Right lobe of liver (tissue), 6 donors: ENCODE results near the gene SACM1L. TPM values are rescaled to one million over a fixed set of nuclear protein-coding genes. Genes with fewer than 3 reads are reported as not detected.

ENCODE experiments used
- ATAC-seq, 4 donors: fragments of 200-7000 bp; cut with Tn5 transposase; one replicate each; pipeline ENCODE4 v1.9.1; 2020; ENCODE audit warnings: mild to moderate bottlenecking in 4 of 4, moderate library complexity in 4 of 4
- DNase-seq, 3 donors: peaks; one replicate each; pipeline ENCODE4 v3.0.0-alpha.2; 2020
- H3K27ac ChIP-seq, 3 donors: fragments of 200-600 bp; one replicate each; pipeline ENCODE4 v1.8.0; 2022
- H3K27me3 ChIP-seq, 2 donors: fragments of 200-600 bp; one replicate each; pipeline ENCODE4 v1.8.0; 2022
- H3K36me3 ChIP-seq, 4 donors: fragments of 200-600 bp; sonication (generic) in 1 of 4; one replicate each; pipeline versions ENCODE4 v1.5.1 to v1.8.0; 2017 to 2022; ENCODE audit warnings: control low read depth in 1 of 4
- H3K4me1 ChIP-seq, 4 donors: fragments of 200-600 bp; sonication (generic) in 1 of 4; one replicate each; pipeline versions ENCODE4 v1.5.1 to v1.8.0; 2017 to 2022; ENCODE audit warnings: control low read depth in 1 of 4
- H3K4me3 ChIP-seq, 3 donors: fragments of 200-600 bp; one replicate each; pipeline ENCODE4 v1.8.0; 2022
- H3K9me3 ChIP-seq, 4 donors: fragments of 200-600 bp; sonication (generic) in 1 of 4; one replicate each; pipeline versions ENCODE4 v1.5.1 to v1.8.0; 2017 to 2022; ENCODE audit warnings: control low read depth in 1 of 4
- CTCF ChIP-seq, 4 donors: fragments of 200-600 bp in 3 of 4; fragments of 450-650 bp in 1 of 4; IDR thresholded peaks; one replicate each; pipeline versions ENCODE4 v1.5.1 to v1.8.0; 2016 to 2022; ENCODE audit warnings: antibody characterized with exemption in 4 of 4, mild to moderate bottlenecking in 2 of 4
- POLR2A ChIP-seq: fragments of 450-650 bp; IDR thresholded peaks from one replicate; pipeline ENCODE4 v1.6.1; 2017; ENCODE audit warnings: antibody characterized with exemption, mild to moderate bottlenecking
- WGBS: methylation state at CpG from one replicate; pipeline ENCODE4 v1.1.6; 2018; ENCODE audit warnings: low coverage, low lambda C conversion rate; ENCODE audit not compliant: insufficient coverage; ENCODE audit errors: missing lambda C conversion rate; 5-methylcytosine and 5-hydroxymethylcytosine counted together
- intact Hi-C, 2 donors: fragments of 100-400 bp; cut with DNase I; formaldehyde crosslinking; loops; one replicate each; pipeline versions ENCODE4 v1.11.2 to v1.14.1; 2022
- total RNA-seq, 6 experiments: library from RNA; depleted of rRNA in 2 of 6; stranded (reverse); fragments of >200 nt in 2 of 6; fragmentation: NEBNext Ultra II Directional in 3 of 6; extraction: Animal tissue kit (Norgen Biotek cat#: 25700) in 3 of 6; gene quantifications; one replicate each; pipeline versions ENCODE4 v1.1.0 to v1.2.4, GENCODE V29; 2016 to 2023
- donor health status: DM: no; HTN: yes; CAD: no.
- donor health status: DM: no; HTN: no; CAD: no.
- donor health status: DM: no; HTN: no; CAD: no.
- donor health status: DM: no; HTN: yes; CAD: no.
- donor health status: DM: no; HTN: yes; CAD: no.

The SACM1L gene
- total RNA-seq, 6 experiments from 2014 or later, result 16.8 to 23.9 (median 21.5) TPM

- no peaks in the 10 kb centered on the region for H3K27me3 ChIP-seq
- 4% methylated on average over 10 of the region's 10 CpGs for WGBS
- peaks cover 0 to 25% (median 9%) of the 10 kb centered on the region in 4 donors for H3K4me1 ChIP-seq
- peak overlapping the region; percentile 12 to 37 (median 17) for H3K4me3 ChIP-seq
- peak; percentile 59 to 69 (median 64) for ATAC-seq
- DNase-seq, result peak in 1 of 3 donors; percentile 60
- H3K9me3 ChIP-seq, result no peaks in the 10 kb centered on the region
- TF ChIP-seq CTCF (IDR thresholded peaks at IDR 0.05) (no peak), POLR2A (no peak)
- intact Hi-C loops, result loop anchor here in 1 of 2 donors (10.0 kb wide), 2 partner anchors 70 to 140 kb away; partner anchors contain the start of gene LIMD1
- peak overlapping the region in 2 of 3 donors; percentile 20 to 47 for H3K27ac ChIP-seq
- H3K36me3 ChIP-seq, result peaks cover 0 to 32% (median 4%) of the 10 kb centered on the region in 4 donors
Measured at GRCh38 chr3:45664578-45664977, 24.6 kb upstream of the SACM1L start.

GRCh38 chr3:45665101-45665572 lies 24.1 kb upstream of the SACM1L start:
- Histone ChIP-seq H3K9me3 (no peaks in the 10 kb centered on the region), H3K27me3 (no peaks in the 10 kb centered on the region), H3K4me1 (peaks cover 0 to 19% (median 6%) of the 10 kb centered on the region in 4 donors), H3K27ac (peak overlapping the region in 2 of 3 donors; percentile 20 to 47), H3K4me3 (peak overlapping the region in 2 of 3 donors; percentile 12 to 37), H3K36me3 (peaks cover 0 to 36% (median 6%) of the 10 kb centered on the region in 4 donors)
- TF ChIP-seq POLR2A, result no peak
- TF ChIP-seq CTCF (IDR thresholded peaks at IDR 0.05), result peak; percentile 57 to 81 (median 77)
- WGBS, result 25% methylated on average over 7 of the region's 9 CpGs
- DNase-seq, result peak in 2 of 3 donors; percentile 59 to 81
- peak; percentile 78 to 91 (median 86) for ATAC-seq
- intact Hi-C loops, result loop anchor here in 1 of 2 donors (10.0 kb wide), 2 partner anchors 70 to 140 kb away; partner anchors contain the start of gene LIMD1

DNA sequence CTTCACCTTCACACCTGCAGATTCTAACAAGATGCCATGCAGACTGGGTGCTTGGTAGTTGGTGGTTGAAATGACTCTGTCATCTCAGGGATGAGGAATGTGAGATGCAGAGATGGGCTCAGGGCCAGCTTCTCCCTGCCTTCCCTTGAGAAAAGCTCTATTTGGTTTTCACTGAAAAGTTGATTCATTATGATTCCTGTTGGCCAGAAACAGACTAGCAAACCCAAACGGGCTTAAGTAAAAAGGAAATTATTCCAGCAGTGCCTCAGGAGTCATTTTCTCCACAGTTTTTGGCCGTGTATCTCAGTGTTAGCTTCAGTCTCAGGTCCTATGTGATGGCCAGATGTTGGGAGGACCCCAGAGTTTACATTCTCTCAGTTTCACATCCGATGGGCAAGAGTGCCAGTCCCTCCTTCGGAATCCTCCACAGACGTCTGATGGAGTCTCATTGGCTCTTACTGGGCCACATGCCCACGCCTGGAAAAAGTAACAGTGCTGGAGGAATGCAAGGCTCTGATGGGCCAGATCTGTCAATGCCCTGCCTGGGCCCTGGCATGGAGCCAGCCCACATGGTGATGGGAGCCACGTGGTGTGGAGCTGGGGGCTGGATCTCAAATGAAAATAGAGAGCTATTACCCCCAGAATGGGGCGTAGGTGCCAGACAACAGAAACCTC lies 22.3 kb upstream of the SACM1L start:
- TF ChIP-seq CTCF (IDR thresholded peaks at IDR 0.05) (no peak), POLR2A (no peak)
- H3K9me3 ChIP-seq, result no peaks in the 10 kb centered on the region
- 48% methylated on average over 4 of the region's 8 CpGs for WGBS

GRCh38 chr3:45667569-45667934 lies 21.6 kb upstream of the SACM1L start:
- intact Hi-C loops, result loop anchor here in 1 of 2 donors (10.0 kb wide), 2 partner anchors 73 to 143 kb away; partner anchors contain the start of gene LIMD1
- H3K9me3 ChIP-seq, result no peaks in the 10 kb centered on the region
- ATAC-seq (no peak), DNase-seq (no peak)
- peaks cover 0 to 24% (median 4%) of the 10 kb centered on the region in 4 donors for H3K4me1 ChIP-seq
- H3K36me3 ChIP-seq, result peaks cover 0 to 45% (median 11%) of the 10 kb centered on the region in 4 donors
- H3K27me3 ChIP-seq, result no peaks in the 10 kb centered on the region
- 83% methylated on average over 1 of the region's 1 CpG for WGBS
- H3K27ac ChIP-seq, result no peak overlapping the region
- no peak overlapping the region for H3K4me3 ChIP-seq
- no peak for TF ChIP-seq POLR2A
- TF ChIP-seq CTCF (IDR thresholded peaks at IDR 0.05), result no peak

More for the DNA sequence above, 22.3 kb upstream of the SACM1L start:
- Histone ChIP-seq H3K36me3 (peaks cover 0 to 38% (median 8%) of the 10 kb centered on the region in 4 donors), H3K27ac (no peak overlapping the region), H3K4me3 (no peak overlapping the region), H3K27me3 (no peaks in the 10 kb centered on the region), H3K4me1 (peaks cover 0 to 24% (median 4%) of the 10 kb centered on the region in 4 donors)
- DNase-seq (no peak), ATAC-seq (no peak)
- intact Hi-C loops, result loop anchor here in 1 of 2 donors (10.0 kb wide), 2 partner anchors 72 to 142 kb away; partner anchors contain the start of gene LIMD1
